Hematopoietic multipotent progenitor cell treated with erythropoietin and hydrocortisone succinate and interleukin-3 and kit ligand, for 4 days (in vitro differentiated cells): Measurements from ENCODE around the gene KRR1.
"Not testable (repeated sequence)": the region's sequence is repeated elsewhere in the genome, so short reads cannot be mapped to it uniquely, and the experiment has no call there.

Source experiments
- DNase-seq: peaks from one replicate; pipeline ENCODE4 v3.0.0-alpha.2; 2015

KRR1 gene

DNA sequence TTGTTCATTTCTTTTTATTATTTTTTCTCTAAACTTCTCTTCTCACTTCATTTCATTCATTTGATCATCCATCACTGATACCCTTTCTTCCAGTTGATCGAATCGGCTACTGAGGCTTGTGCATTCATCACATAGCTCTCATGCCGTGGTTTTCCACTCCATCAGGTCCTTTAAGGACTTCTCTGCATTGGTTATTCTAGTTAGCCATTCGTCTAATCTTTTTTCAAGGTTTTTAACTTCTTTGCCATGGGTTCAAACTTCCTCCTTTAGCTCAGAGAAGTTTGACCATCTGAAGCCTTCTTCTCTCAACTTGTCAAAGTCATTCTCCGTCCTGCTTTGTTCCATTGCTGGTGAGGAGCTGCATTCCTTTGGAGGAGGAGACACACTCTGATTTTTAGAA, 10.7 kb upstream of the KRR1 start:
- DNase-seq = not testable (repeated sequence)

DNA sequence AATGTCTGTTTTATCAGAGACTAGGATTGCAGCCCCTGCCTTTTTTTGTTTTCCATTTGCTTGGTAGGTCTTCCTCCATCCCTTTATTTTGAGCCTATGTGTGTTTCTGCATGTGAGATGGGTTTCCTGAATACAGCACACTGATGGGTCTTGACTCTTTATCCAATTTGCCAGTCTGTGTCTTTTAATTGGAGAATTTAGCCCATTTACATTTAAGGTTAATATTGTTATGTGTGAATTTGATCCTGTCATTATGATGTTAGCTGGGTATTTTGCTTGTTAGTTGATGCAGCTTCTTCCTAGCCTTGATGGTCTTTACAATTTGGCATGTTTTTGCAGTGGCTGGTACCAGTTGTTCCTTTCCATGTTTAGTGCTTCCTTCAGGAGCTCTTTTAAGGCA, 9.8 kb upstream of the KRR1 start:
- not testable (repeated sequence) for DNase-seq

DNA sequence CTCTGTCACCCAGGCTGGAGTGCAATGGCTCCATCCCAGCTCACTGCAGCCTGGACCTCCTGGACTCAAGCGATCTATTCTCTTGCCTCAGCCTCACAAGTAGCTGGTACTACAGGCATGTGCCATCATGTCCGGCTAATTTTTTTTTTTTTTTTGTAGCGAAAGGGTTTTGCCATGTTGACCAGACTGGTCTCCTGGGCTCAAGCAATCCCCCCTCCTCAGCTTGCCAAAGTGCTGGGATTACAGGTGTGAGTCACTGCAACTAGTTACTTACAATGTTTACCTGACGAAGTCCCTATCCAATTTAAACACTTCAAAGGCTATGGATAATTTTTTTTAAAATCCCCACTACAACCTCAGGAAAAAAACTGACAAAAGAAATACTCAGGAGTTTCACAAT, 1.8 kb downstream of the KRR1 start:
- DNase-seq = no peak

DNA sequence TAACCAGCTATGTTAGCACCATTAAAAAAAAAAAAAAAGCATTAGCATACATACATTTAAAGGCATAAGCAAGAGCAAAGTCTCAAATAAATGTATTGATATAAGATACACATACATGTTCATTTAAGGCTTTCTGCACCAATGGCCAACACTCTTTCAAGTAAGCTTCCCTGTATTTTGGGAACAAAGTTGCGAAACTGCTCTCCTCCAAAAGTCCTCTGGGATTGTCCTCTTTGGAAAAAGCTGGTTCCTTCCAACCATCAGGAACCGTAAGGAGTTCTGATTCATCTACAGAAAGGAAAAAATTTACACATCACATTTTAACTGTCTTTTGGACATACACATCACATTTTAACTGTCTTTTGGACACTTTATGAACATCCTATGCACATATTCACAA, 3.2 kb downstream of the KRR1 start:
- DNase-seq = no peak

DNA sequence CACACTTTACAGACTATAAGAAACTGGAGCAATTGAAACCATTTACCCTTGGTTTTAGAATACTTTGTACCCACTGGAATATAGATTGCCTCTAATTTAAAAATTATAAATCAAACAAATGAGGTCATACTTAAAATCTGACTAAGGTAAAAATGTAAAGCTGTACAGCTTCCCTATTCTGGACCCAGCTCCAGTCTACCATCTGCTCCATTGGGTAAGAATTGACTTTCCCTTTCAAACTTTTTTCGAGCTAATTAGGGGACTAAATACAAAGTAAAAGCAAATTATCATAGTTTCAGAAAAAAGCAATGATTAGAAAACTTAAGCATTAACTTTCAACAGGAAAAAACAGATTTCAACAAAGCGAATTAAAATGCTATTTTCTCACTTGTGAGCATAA, 4.3 kb downstream of the KRR1 start:
- no peak for DNase-seq

DNA sequence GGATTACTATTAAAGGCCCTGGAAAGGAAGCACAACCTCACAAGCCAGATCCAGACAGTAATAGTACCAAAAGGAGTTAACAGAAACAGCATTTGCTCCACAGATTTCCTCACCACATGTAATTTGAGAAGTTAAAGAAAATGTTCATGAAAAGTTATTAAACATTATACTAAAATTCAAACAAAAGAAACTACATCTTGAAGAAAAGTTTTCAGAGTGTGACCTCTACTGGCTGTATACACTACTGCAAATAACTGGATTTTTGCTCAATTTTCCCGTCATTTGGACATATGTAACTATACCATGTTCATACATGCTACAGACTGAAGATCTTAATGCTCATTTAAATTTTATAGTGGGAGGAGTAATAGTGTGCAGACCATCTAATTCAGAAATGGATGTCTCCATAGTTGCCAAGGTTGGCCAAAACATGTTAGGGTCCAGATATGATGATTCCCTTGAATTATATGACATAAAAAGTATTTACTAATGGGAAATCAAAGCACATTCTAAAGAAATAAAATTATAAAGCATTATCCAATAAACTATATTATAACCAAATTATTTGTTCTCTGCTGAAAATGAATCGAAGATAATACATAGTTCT, 5.6 kb downstream of the KRR1 start:
- peak; percentile 69 for DNase-seq

DNA sequence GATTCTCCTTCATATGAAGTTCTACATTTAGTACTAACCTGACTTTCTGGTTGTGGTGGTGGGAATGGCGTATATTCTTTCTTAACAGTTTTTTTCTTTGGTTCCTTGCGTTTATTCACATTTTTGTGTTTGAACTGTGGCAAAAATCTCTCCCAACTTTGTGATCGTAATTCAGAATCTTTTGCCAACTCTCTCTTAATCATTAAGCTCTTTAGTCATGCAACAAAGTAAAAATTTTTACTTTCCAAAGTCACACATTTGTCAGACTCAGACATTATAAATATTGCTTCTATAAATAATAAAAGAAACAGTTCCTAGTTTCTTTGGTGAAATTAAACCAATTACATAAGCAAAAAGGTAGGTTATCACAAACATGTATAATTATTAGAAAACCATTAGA, 7.5 kb downstream of the KRR1 start:
- no peak for DNase-seq

DNA sequence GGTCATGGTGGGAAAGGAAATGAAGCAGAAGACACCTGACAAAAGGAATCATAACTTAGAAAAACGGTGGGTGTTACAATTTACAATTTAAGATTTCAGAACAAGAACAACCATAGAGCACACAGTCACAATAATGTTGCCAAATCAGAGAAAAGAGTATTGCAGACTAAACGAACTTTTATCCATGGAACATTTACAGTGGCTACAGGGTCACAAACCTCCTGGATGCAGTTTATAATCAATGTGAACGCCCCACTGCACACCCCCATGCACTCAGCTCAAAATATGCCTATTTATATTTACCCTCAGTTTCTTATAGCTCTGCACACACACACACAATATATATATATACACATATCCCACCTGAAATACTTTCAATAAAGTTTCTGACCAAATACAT, 8.0 kb downstream of the KRR1 start:
- DNase-seq = no peak

DNA sequence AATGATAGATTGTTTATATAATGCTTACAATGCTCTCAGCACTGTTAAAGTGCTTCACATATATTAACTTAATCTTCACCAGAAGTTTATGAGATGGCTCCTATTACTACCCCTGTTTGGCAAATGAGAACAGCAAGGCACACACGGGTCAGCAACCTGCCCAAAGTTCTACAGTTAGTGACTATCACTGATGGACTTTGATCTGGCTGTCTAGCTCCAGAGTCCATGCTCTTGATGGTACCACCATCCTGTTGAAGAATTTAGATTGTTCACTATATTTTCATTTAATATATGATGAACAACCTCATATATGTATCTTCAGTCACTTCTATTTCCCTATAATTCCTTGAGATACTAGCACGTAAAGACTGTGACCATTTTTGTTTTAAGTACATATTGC, 20.2 kb downstream of the KRR1 start:
- no peak for DNase-seq

DNA sequence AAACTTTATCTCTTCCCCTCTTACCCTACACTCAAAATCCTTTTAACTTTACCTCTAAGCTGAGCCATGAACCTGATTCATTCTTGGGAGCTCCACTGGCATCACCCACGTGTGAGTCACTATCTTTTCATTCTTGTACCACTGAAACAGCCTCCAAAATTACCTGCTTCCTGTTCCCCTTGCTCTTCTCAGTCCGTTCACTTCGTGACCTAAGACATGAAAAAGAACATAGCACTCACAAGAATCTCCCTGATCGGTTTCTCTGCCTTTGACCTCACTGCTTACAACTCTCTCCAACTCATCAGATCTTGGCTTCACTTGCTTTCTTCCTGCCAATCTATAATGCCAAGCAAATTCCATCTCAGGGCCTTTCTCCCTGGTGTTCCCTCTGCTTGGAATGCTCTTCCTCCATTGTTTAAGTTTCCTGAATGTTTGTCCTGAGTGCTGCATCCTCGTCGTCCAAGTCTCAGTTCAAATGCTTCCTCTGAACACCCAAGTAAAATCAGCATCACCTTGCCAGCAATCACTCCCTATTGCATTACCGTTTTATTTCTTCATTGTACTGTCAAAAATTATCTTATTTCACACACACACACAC, 21.7 kb downstream of the KRR1 start:
- DNase-seq = no peak

DNA sequence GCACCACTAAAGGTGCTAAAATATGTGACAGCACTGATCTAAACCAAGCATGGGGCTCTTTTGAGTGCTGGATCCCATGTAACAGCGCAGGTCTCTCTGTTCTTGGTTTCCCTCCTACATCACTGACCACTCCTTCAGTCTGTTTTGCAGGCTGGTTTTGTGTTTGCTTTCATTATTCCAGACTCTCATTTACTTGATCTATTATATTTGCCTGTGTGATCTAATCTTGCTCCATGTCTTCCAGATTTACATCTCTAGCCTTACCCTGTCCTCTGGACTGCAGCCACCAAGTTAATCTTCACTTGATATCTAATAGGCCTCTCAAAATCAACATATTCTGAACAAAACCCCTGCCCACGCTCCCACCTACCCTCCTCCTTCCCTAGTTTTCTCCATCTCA, 22.2 kb downstream of the KRR1 start:
- DNase-seq = no peak

DNA sequence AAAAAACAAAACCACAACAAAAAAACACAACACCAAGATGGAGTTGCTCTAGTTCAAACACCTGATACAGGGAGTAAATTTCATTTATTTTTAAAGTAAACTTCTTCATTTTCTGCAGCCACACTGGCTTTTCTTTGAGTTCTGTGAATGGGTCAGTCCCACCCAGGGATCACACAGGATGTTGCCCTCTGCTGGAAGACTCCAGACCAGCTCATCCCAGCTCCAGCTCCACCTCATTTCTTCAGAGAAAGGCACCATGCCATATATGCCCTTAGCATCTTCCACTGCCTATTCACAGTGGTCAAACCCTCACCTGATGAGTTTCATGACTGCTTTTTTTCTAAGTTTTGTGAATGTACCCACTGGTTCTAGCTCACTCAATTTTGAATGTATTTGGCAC, 22.9 kb downstream of the KRR1 start:
- peak; percentile 69 for DNase-seq

DNA sequence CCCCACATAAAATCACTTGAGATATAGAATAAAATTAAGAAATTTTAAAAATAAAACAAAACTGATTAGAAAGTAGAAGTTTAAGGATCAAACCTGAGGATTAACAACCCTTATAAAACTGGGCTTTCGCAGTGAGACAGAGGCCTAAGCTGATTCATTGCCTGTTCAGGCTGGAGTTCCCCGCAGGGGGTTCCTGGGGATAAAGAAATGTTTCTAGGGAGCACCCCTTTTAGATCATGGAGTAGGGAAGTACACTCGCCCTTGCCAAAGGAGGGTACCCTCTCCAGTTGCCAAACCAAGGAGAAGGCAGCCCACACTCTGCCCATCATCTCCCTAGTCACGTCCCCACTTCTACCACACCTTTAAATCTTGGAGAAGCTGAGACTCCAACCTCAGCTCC, 24.1 kb downstream of the KRR1 start:
- DNase-seq = no peak

DNA sequence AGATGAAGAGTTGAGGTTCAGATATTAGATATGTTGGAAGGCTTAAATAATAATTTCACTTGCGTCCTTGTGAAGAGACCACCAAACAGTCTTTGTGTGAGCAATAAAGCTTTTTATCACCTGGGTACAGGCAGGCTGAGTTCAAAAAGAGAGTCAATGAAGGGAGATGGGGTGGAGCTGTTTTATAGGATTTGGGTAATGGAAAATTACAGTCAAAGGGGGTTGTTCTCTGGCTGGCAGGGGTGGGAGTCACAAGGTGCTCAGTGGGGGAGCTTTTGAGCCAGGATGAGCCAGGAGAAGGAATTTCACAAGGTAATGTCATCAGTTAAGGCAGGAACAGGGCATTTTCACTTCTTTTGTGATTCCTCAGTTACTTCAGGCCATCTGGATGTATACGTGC, 27.0 kb downstream of the KRR1 start:
- not testable (repeated sequence) for DNase-seq

DNA sequence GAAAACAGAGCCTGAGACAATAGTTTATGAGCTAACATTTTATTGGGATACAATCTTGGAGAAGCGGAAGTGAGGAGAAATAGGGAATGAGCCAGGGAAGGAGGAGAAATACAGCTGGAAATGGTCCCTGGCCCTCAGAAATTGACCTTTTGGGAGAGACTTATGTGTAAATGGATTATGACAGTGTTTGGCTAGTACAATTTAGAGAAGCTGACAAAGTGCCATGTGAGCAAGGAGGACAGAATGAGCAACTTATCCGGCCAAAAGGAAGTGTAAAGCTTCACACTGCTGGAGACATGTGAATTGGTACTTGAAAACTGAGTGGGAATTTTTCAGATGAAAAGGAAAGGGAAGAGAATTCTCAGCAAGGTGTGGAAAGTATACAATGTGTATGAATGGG, 28.0 kb downstream of the KRR1 start:
- no peak for DNase-seq

DNA sequence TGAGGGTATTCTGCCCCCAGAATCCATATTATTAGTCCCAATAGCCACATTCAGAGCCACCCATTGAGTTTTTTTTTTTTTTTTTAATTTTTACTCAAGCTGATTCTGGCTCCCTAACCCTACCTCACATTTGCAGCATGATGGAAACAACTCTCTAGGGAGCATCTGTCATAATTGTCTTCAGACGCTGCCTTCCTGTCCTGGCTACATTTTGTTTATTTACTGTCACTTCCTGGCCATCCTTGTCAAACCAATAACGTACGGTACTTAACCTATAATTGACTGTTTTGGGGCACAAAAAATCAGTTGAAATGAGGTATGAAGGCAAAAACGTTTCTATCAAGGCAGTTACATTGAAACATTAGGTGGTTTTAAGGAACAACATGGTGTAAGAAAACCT, 28.8 kb downstream of the KRR1 start:
- no peak for DNase-seq

DNA sequence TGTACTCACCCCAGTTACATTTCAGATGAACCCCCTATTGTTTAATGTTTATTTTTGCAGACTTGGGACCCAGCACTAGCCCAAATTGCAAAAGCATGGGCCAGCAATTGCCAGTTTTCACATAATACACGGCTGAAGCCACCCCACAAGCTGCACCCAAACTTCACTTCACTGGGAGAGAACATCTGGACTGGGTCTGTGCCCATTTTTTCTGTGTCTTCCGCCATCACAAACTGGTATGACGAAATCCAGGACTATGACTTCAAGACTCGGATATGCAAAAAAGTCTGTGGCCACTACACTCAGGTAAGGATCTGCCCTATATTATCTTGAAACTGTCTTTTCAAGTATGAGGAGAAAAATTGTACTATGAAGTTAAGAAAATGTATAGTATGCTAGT, 29.6 kb downstream of the KRR1 start:
- DNase-seq = peak; percentile 32

DNA sequence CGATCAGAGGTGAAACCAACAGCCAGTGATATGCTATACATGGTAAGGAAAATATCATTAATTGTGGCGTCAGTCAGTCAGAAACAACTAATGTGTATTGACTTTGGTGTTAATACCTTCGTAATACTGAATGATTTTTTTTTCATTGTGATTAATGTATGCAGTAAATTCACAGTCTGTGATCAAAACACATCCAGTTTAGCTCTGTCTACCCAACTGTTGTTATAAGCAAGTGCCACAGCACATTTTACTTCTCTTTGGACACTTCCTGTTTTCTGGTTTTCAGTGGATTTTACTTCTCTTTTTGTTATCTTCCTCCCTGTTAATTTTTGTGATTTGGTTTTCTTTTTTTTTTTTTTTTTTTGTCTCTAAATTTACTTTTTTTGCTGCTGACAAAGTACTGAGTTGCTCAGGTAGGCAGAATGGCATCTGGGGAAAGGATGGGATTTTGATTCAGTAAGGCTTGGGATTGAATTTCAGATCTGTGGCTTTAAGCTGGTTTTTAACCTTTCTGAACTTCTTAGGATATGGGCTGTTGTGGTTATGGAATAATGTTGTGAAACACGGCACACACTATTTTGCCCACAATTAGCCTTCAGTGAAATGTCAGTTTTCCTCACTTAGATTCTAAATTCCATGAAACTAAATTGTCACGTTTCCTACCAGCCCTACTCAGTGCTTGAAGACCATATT, 30.2 kb downstream of the KRR1 start:
- DNase-seq = peak; percentile 79

DNA sequence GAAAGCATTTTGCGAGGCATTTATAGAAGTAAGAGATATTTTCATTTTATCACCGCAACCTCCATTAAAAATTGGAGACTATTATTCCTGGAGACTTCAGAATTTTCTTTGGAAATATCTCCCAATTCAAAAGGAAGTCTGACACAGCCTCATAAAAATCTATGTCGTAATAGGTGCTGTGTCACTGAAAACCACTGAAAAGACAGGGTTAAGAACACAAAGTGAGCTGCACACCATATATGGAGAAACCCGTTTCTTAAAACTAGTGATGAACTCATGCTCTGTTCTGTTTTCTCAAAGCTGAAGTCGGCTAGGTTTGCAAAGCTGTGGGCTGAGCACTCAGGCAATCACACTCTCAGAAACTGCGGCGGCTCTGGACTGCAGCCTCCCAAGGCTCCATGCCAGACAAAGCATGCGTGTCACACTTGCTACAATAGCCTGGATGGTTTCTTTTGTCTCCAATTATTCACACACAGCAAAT, 30.9 kb downstream of the KRR1 start, which contains the start of gene GLIPR1:
Gene GLIPR1, plus strand, starts transcription at position 287 of the 481 bp plus-strand sequence. Its CDS starts 126 bp downstream, at position 413.
- DNase-seq = peak; percentile 80

DNA sequence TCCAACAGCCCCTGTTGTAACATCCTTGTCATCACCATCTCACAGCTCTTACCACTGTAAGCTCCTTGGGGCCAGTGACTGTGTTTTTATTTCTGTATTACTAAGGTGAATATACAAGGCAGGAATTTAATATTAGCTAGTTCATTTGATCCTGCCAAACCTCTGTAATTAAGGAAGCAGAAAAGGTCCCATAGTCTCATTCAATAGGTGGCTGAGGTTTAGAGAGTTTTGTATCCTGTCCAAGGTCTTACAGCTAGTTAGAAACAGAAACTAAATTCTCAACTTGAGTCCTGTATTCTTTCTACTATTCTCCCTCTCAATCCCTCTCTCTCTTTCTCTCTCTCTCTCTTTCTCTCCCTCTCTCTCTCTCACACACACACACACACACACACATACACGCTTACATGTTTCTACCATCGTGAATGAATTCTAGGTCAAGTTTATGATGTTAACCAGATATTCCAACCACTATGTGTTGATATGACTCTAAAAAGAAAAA, 31.4 kb downstream of the KRR1 start:
- DNase-seq = no peak

DNA sequence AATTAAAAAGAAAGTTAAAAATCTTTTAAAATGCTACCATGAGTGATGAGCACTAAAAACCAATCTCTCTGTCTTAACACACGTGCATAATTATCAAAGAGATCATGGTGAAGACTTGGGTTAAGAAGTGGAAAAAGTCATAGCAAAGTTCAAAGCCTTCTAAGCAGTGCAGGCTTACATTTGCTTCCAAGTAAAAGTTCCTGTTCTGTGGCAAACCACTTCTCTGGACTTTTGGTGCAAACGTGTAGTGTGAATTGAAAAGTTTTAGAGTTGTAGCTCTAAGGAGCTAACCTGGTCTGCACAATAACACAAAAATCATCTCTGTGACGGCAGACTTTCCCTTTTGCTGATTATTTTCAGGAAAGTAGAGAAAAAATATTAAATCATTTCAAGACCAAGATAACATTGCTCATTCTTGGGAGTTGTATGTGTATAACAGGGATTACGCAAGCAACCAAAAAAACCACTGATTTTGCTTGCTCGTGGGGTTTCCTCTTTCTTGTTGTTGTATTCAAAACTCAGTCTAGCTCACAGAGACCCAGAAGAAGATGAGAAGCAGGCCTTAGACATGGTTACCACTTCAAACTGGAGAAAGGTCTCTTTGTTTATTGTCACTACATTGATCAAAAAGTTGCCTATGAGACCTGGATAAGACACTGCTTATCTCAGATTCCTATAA, 33.2 kb downstream of the KRR1 start:
- DNase-seq = peak; percentile 84

DNA sequence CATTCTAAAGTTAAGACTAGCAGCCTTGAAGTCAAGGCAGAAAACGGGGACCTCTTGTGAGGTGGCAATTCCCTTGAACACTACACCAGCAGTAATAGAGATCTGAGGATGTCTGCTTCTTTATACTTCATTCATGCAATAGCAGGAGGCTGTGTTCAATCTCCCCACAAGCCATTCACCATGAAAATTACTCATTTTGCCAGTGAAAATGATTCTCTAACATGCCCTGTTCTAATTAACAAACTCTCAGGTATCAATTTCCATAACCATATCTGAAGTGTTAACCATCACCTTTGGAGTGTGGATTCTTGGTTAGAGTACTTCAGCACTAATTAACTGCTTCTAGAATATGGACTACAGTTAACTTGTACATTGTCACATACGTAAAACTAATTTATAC, 34.3 kb downstream of the KRR1 start:
- no peak for DNase-seq

DNA sequence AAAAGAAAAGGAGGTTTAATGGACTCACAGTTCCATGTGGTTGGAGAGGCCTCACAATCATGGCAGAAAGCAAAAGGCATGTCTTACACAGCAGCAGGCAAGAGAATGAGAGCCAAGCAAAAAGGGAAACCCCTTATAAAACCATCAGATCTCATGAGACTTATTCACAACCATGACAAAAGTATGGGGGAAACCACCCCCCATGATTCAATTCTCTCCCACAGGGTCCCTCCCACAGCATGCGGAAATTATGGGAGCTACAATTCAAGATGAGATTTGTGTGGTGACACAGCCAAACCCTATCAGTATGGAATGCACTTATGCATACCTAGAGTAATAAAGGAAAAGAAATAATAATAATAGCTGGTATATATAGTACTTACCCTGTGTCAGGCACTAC, 35.3 kb downstream of the KRR1 start:
- DNase-seq = no peak

DNA sequence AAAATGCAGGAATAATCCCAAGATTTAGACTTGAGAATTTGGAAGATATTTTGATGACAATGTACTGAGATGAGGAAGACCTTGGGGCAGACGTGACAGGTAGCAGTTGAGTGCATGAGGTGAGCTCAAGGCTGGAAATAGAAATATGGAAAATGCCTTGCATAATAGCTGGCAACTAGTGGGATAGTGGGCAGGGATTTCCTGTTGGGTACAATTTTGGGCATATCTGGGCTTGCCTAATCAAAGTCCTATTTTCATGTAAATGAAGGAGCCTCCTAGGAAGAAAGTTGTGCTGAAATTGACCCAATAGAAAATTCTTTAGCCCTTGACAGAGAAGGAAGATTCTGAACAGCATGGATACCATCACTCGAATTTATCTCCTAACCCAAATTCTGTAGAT, 37.3 kb downstream of the KRR1 start:
- DNase-seq = no peak
